Measurements from ENCODE around the gene TSEN34. TPM values are rescaled to one million over a fixed set of nuclear protein-coding genes. Genes with fewer than 3 reads are reported as not detected.

The TSEN34 gene
- total RNA-seq, 1 experiment from 2014 or later, result 52.2 TPM

DNA sequence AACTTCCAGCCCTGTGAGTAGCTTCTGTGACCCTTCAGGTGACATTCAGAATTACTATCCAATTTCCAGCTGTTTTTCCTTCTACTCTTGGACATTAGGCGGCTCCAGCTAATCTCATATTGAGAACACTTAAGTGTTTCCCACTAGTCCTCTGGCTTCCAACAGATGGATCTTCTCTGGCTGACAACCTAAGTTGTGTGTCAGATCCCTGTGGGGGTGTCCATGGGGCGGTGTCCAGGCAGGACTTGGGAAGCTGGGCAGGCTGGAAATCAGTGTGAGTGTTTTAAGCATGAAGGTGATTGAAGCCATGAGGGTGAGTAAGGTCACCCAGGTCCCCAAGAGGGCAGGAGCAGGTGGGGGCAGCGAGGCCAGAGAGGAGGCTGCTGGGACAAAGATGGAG, 43.4 kb upstream of the TSEN34 start:
- CTCF ChIA-PET, result no interaction called here
- no peak overlapping the region for H3K4me3 Mint-ChIP-seq (ENCODE audit: low read depth, unreplicated experiment)
- peaks cover 10% of the 10 kb centered on the region for H3K4me1 Mint-ChIP-seq (ENCODE audit: low read depth, unreplicated experiment)
- DNase-seq, result no peak
- H3K27me3 Mint-ChIP-seq (ENCODE audit: unreplicated experiment), result no peaks in the 10 kb centered on the region
- no peak overlapping the region for H3K27ac Mint-ChIP-seq (ENCODE audit: unreplicated experiment)
- intact Hi-C loops (cut with micrococcal nuclease; ENCODE audit: unreplicated experiment), result no loop called here
- TF ChIP-seq, protein P1, sequence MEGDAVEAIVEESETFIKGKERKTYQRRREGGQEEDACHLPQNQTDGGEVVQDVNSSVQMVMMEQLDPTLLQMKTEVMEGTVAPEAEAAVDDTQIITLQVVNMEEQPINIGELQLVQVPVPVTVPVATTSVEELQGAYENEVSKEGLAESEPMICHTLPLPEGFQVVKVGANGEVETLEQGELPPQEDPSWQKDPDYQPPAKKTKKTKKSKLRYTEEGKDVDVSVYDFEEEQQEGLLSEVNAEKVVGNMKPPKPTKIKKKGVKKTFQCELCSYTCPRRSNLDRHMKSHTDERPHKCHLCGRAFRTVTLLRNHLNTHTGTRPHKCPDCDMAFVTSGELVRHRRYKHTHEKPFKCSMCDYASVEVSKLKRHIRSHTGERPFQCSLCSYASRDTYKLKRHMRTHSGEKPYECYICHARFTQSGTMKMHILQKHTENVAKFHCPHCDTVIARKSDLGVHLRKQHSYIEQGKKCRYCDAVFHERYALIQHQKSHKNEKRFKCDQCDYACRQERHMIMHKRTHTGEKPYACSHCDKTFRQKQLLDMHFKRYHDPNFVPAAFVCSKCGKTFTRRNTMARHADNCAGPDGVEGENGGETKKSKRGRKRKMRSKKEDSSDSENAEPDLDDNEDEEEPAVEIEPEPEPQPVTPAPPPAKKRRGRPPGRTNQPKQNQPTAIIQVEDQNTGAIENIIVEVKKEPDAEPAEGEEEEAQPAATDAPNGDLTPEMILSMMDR (IDR thresholded peaks at IDR 0.05; ENCODE audit: unreplicated experiment), result no peak
- peaks cover 89% of the 10 kb centered on the region for H3K36me3 Mint-ChIP-seq (ENCODE audit: insufficient read depth, unreplicated experiment)
- BruUV-seq (replicated peaks), result no TSS peak
- no peaks in the 10 kb centered on the region for H3K9me3 Mint-ChIP-seq (ENCODE audit: low read depth, unreplicated experiment)

- H3K4me3 Mint-ChIP-seq (ENCODE audit: low read depth, unreplicated experiment), result no peak overlapping the region
- no peak overlapping the region for H3K27ac Mint-ChIP-seq (ENCODE audit: unreplicated experiment)
- H3K4me1 Mint-ChIP-seq (ENCODE audit: low read depth, unreplicated experiment), result peaks cover 10% of the 10 kb centered on the region
- BruUV-seq (replicated peaks), result no TSS peak
- no peaks in the 10 kb centered on the region for H3K27me3 Mint-ChIP-seq (ENCODE audit: unreplicated experiment)
- TF ChIP-seq, protein P1 (IDR thresholded peaks at IDR 0.05; ENCODE audit: unreplicated experiment), result no peak
- no peak for DNase-seq
- H3K36me3 Mint-ChIP-seq (ENCODE audit: insufficient read depth, unreplicated experiment), result peaks cover 89% of the 10 kb centered on the region
- intact Hi-C loops (cut with micrococcal nuclease; ENCODE audit: unreplicated experiment), result no loop called here
- CTCF ChIA-PET, result no interaction called here
- H3K9me3 Mint-ChIP-seq (ENCODE audit: low read depth, unreplicated experiment), result no peaks in the 10 kb centered on the region
Observed at GRCh38 chr19:54148158-54148557, 43.0 kb upstream of the TSEN34 start.

- Mint-ChIP-seq H3K9me3 (ENCODE audit: low read depth, unreplicated experiment) (no peaks in the 10 kb centered on the region), H3K36me3 (ENCODE audit: insufficient read depth, unreplicated experiment) (peaks cover 89% of the 10 kb centered on the region), H3K27me3 (ENCODE audit: unreplicated experiment) (no peaks in the 10 kb centered on the region), H3K27ac (ENCODE audit: unreplicated experiment) (peak overlapping the region; percentile 14), H3K4me3 (ENCODE audit: low read depth, unreplicated experiment) (peak overlapping the region; percentile 2), H3K4me1 (ENCODE audit: low read depth, unreplicated experiment) (peaks cover 7% of the 10 kb centered on the region)
- TF ChIP-seq, protein P1 (IDR thresholded peaks at IDR 0.05; ENCODE audit: unreplicated experiment), result no peak
- DNase-seq, result no peak
- intact Hi-C loops (cut with micrococcal nuclease; ENCODE audit: unreplicated experiment), result no loop called here
- no TSS peak for BruUV-seq (replicated peaks)
- CTCF ChIA-PET, result interaction anchor here (0.5 kb wide), 1 partner anchor 148 kb away, joined by 3 read pairs; no protein-coding TSS in a partner anchor
Observed at GRCh38 chr19:54149021-54149812, 41.9 kb upstream of the TSEN34 start.

DNA sequence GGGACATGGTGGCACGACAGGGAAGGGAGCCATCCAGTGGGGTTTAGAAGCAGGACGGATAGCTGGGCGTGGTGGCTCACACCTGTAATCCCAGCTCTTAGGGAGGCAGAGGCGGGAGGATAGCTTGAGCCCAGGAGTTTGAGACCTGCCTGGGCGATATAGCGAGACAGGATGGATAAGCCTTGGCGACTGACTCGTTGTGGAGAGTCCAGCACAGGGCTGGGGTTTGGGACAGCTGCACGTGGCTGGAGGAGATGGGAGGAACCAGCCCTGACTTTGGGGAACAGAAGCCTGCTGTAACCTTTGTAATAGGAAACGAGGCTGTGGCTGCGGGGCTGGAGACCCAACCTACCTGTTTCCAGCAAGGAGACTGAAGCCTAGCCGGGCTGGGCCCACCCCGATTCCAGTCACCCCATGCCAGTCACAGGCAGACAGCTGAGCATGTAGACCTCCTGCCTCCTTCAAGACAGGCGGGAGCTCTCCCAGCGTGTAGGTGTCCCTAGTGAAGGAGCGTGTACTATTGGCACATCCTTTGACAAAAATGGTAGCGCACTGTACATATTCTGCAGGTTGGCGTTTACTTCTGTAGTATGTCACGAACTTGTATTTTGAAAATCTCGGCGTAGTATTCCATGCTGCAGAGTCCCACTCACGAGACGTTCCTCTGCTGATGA, 39.6 kb upstream of the TSEN34 start:
- peak overlapping the region; percentile 6 for H3K27ac Mint-ChIP-seq (ENCODE audit: unreplicated experiment)
- TF ChIP-seq, protein P1 (IDR thresholded peaks at IDR 0.05; ENCODE audit: unreplicated experiment), result no peak
- no TSS peak for BruUV-seq (replicated peaks)
- intact Hi-C loops (cut with micrococcal nuclease; ENCODE audit: unreplicated experiment), result no loop called here
- no peaks in the 10 kb centered on the region for H3K27me3 Mint-ChIP-seq (ENCODE audit: unreplicated experiment)
- H3K36me3 Mint-ChIP-seq (ENCODE audit: insufficient read depth, unreplicated experiment), result peaks cover 89% of the 10 kb centered on the region
- CTCF ChIA-PET, result interaction anchor here (0.9 kb wide), 1 partner anchor 20 kb away, joined by 3 read pairs; no protein-coding TSS in a partner anchor
- no peak for DNase-seq
- no peak overlapping the region for H3K4me3 Mint-ChIP-seq (ENCODE audit: low read depth, unreplicated experiment)
- H3K4me1 Mint-ChIP-seq (ENCODE audit: low read depth, unreplicated experiment), result peaks cover 1% of the 10 kb centered on the region
- H3K9me3 Mint-ChIP-seq (ENCODE audit: low read depth, unreplicated experiment), result no peaks in the 10 kb centered on the region
